Gastroesophageal sphincter (tissue), 4 donors: ENCODE data around the gene CTNNA2. TPM values are rescaled to one million over a fixed set of nuclear protein-coding genes. Genes with fewer than 3 reads are reported as not detected.

Experiments used
- ATAC-seq: fragments of 150-250 bp; one replicate; pipeline ENCODE4 v1.9.1; 2016; ENCODE audit warnings: mild to moderate bottlenecking, moderate library complexity
- H3K27ac ChIP-seq, 4 donors: fragments of 200-600 bp; sonication (generic) in 3 of 4; 1 replicate in 3 of 4; 2 replicates in 1 of 4; pipeline ENCODE4 v1.5.1; 2016 to 2019
- H3K27me3 ChIP-seq: fragments of 200-600 bp; sonication (generic); one replicate; pipeline ENCODE4 v1.5.1; 2019
- H3K36me3 ChIP-seq, 2 donors: fragments of 200-600 bp; sonication (generic); one replicate each; pipeline ENCODE4 v1.5.1; 2019; ENCODE audit warnings: control low read depth in 1 of 2
- H3K4me1 ChIP-seq, 3 donors: fragments of 200-600 bp; sonication (generic); 1 replicate in 2 of 3; 2 replicates in 1 of 3; pipeline ENCODE4 v1.5.1; 2016 to 2019; ENCODE audit warnings: control low read depth in 2 of 3
- H3K4me3 ChIP-seq, 2 donors: fragments of 200-600 bp; sonication (generic); one replicate each; pipeline ENCODE4 v1.5.1; 2019; ENCODE audit warnings: mild to moderate bottlenecking in 1 of 2, moderate library complexity in 1 of 2
- H3K9me3 ChIP-seq, 3 donors: fragments of 200-600 bp; sonication (generic); one replicate each; pipeline ENCODE4 v1.5.1; 2017 to 2019; ENCODE audit warnings: control low read depth in 2 of 3
- CTCF ChIP-seq, 4 experiments: fragments of 200-600 bp in 2 of 4; fragments of 450-650 bp in 2 of 4; sonication (generic) in 1 of 4; IDR thresholded peaks; one replicate each; pipeline ENCODE4 v1.5.1; 2017 to 2019; ENCODE audit warnings: antibody characterized with exemption in 4 of 4, mild to moderate bottlenecking in 2 of 4, moderate library complexity in 2 of 4
- EP300 ChIP-seq: sonication (generic); formaldehyde crosslinking; IDR thresholded peaks from one replicate; pipeline ENCODE4 v1.6.1; 2017; ENCODE audit warnings: antibody characterized with exemption, mild to moderate bottlenecking
- POLR2A ChIP-seq, 2 donors: fragments of 450-650 bp; IDR thresholded peaks; one replicate each; pipeline ENCODE4 v1.6.1; 2017; ENCODE audit warnings: antibody characterized with exemption in 2 of 2, mild to moderate bottlenecking in 2 of 2, moderate library complexity in 1 of 2
- POLR2AphosphoS5 ChIP-seq: sonication (generic); formaldehyde crosslinking; IDR thresholded peaks from one replicate; pipeline ENCODE4 v1.6.1; 2017; ENCODE audit warnings: antibody characterized with exemption
- WGBS, 2 donors: methylation state at CpG; one replicate each; pipeline ENCODE4 v1.1.5; 2018; ENCODE audit warnings: low coverage in 1 of 2; 5-methylcytosine and 5-hydroxymethylcytosine counted together
- total RNA-seq, 4 donors: library from RNA; depleted of rRNA; stranded (reverse); fragments of >200 nt; gene quantifications; one replicate each; pipeline ENCODE4 v1.1.0, GENCODE V29; 2016

CTNNA2 gene
- total RNA-seq, 4 donors from 2014 or later: 0.15 to 4.2 (median 0.68) TPM

GRCh38 chr2:79964966-79965365, 452.1 kb downstream of the CTNNA2 start:
- H3K4me3 ChIP-seq: no peak overlapping the region
- TF ChIP-seq POLR2AphosphoS5: no peak
- TF ChIP-seq CTCF (IDR thresholded peaks at IDR 0.05): no peak
- TF ChIP-seq POLR2A (IDR thresholded peaks at IDR 0.05): no peak
- TF ChIP-seq EP300: no peak
- no peak for ATAC-seq
- H3K27ac ChIP-seq: no peak overlapping the region
- H3K9me3 ChIP-seq: no peaks in the 10 kb centered on the region
- 63 to 75% methylated on average over 5 of the region's 5 CpGs for WGBS, 2 donors
- no peaks in the 10 kb centered on the region for H3K36me3 ChIP-seq
- H3K4me1 ChIP-seq: no peaks in the 10 kb centered on the region
- H3K27me3 ChIP-seq: no peaks in the 10 kb centered on the region

GRCh38 chr2:79966369-79966768, 453.5 kb downstream of the CTNNA2 start:
- Histone ChIP-seq H3K4me3 (no peak overlapping the region), H3K27me3 (no peaks in the 10 kb centered on the region), H3K36me3 (no peaks in the 10 kb centered on the region), H3K4me1 (no peaks in the 10 kb centered on the region), H3K9me3 (no peaks in the 10 kb centered on the region), H3K27ac (no peak overlapping the region)
- WGBS, 2 donors: 85 to 87% methylated on average over 5 of the region's 5 CpGs
- TF ChIP-seq CTCF (IDR thresholded peaks at IDR 0.05) (no peak), POLR2A (IDR thresholded peaks at IDR 0.05) (no peak), EP300 (no peak), POLR2AphosphoS5 (no peak)
- no peak for ATAC-seq

GRCh38 chr2:79966882-79967281, 454.0 kb downstream of the CTNNA2 start:
- H3K36me3 ChIP-seq: no peaks in the 10 kb centered on the region
- TF ChIP-seq POLR2A (IDR thresholded peaks at IDR 0.05) (no peak), EP300 (no peak)
- H3K4me3 ChIP-seq: no peak overlapping the region
- ATAC-seq: no peak
- H3K27ac ChIP-seq: no peak overlapping the region
- H3K9me3 ChIP-seq: no peaks in the 10 kb centered on the region
- 21 to 82% methylated on average over 2 to 5 of the region's 6 CpGs for WGBS, 2 donors
- H3K4me1 ChIP-seq: no peaks in the 10 kb centered on the region
- no peaks in the 10 kb centered on the region for H3K27me3 ChIP-seq

GRCh38 chr2:79971807-79972206, 459.0 kb downstream of the CTNNA2 start:
- WGBS, 2 donors: 85% methylated on average over 2 of the region's 2 CpGs; no CpG with 5 or more reads in 1 of the 2 donors
- TF ChIP-seq POLR2A (IDR thresholded peaks at IDR 0.05) (no peak), POLR2AphosphoS5 (no peak), CTCF (IDR thresholded peaks at IDR 0.05) (no peak), EP300 (no peak)
- no peaks in the 10 kb centered on the region for H3K9me3 ChIP-seq
- H3K4me1 ChIP-seq: no peaks in the 10 kb centered on the region
- no peak overlapping the region for H3K27ac ChIP-seq
- no peak for ATAC-seq
- no peaks in the 10 kb centered on the region for H3K36me3 ChIP-seq
- no peaks in the 10 kb centered on the region for H3K27me3 ChIP-seq
- no peak overlapping the region for H3K4me3 ChIP-seq

GRCh38 chr2:79972661-79973060, 459.8 kb downstream of the CTNNA2 start:
- 38 to 68% methylated on average over 4 of the region's 4 CpGs for WGBS, 2 donors
- ATAC-seq: no peak
- TF ChIP-seq POLR2A (IDR thresholded peaks at IDR 0.05): no peak
- no peak for TF ChIP-seq EP300
- no peak for TF ChIP-seq POLR2AphosphoS5
- no peak for TF ChIP-seq CTCF (IDR thresholded peaks at IDR 0.05)
- H3K27me3 ChIP-seq: no peaks in the 10 kb centered on the region
- no peaks in the 10 kb centered on the region for H3K4me1 ChIP-seq
- H3K9me3 ChIP-seq: no peaks in the 10 kb centered on the region
- H3K27ac ChIP-seq: no peak overlapping the region
- no peak overlapping the region for H3K4me3 ChIP-seq
- no peaks in the 10 kb centered on the region for H3K36me3 ChIP-seq
